ENCODE results near the gene PRKN. TPM values are rescaled to one million over a fixed set of nuclear protein-coding genes. Genes with fewer than 3 reads are reported as not detected.

The PRKN gene
- total RNA-seq, 6 experiments from 2014 or later: 0.32 TPM; not detected in 5

- H3K4me3 Mint-ChIP-seq: no peak overlapping the region
- no peak for DNase-seq
- peaks cover 7% of the 10 kb centered on the region for H3K4me1 Mint-ChIP-seq (ENCODE audit: low read depth)
- H3K27me3 Mint-ChIP-seq (ENCODE audit: insufficient read depth): peaks cover 3% of the 10 kb centered on the region
- peaks cover 22% of the 10 kb centered on the region for H3K9me3 Mint-ChIP-seq
- no peak overlapping the region for H3K27ac Mint-ChIP-seq
- no peak for TF ChIP-seq CTCF (IDR thresholded peaks at IDR 0.05)
- H3K36me3 Mint-ChIP-seq (ENCODE audit: low read depth): peaks cover 6% of the 10 kb centered on the region
These were observed 1361.2 kb downstream of the PRKN start for GRCh38 chr6:161366301-161366923.

- Mint-ChIP-seq H3K27me3 (ENCODE audit: insufficient read depth) (peaks cover 7% of the 10 kb centered on the region), H3K4me1 (ENCODE audit: low read depth) (peaks cover 13% of the 10 kb centered on the region), H3K27ac (no peak overlapping the region), H3K36me3 (ENCODE audit: low read depth) (peaks cover 10% of the 10 kb centered on the region), H3K4me3 (no peak overlapping the region), H3K9me3 (peaks cover 26% of the 10 kb centered on the region)
- no peak for TF ChIP-seq CTCF (IDR thresholded peaks at IDR 0.05)
- no peak for DNase-seq
These were observed 1361.9 kb downstream of the PRKN start for GRCh38 chr6:161365633-161366032.

- Mint-ChIP-seq H3K36me3 (ENCODE audit: low read depth) (peaks cover 10% of the 10 kb centered on the region), H3K9me3 (peaks cover 26% of the 10 kb centered on the region), H3K4me1 (ENCODE audit: low read depth) (peaks cover 19% of the 10 kb centered on the region), H3K27me3 (ENCODE audit: insufficient read depth) (peaks cover 7% of the 10 kb centered on the region), H3K27ac (no peak overlapping the region), H3K4me3 (no peak overlapping the region)
- no peak for TF ChIP-seq CTCF (IDR thresholded peaks at IDR 0.05)
- no peak for DNase-seq
These were observed 1364.3 kb downstream of the PRKN start for GRCh38 chr6:161363286-161363685.

- Mint-ChIP-seq H3K4me1 (ENCODE audit: low read depth) (peaks cover 19% of the 10 kb centered on the region), H3K4me3 (no peak overlapping the region), H3K36me3 (ENCODE audit: low read depth) (peaks cover 10% of the 10 kb centered on the region), H3K27me3 (ENCODE audit: insufficient read depth) (peaks cover 7% of the 10 kb centered on the region), H3K27ac (no peak overlapping the region), H3K9me3 (peaks cover 26% of the 10 kb centered on the region)
- no peak for TF ChIP-seq CTCF (IDR thresholded peaks at IDR 0.05)
- DNase-seq: no peak
These were observed 1365.3 kb downstream of the PRKN start for GRCh38 chr6:161362266-161362665.

- Mint-ChIP-seq H3K27ac (no peak overlapping the region), H3K4me1 (ENCODE audit: low read depth) (peaks cover 23% of the 10 kb centered on the region), H3K27me3 (ENCODE audit: insufficient read depth) (peaks cover 7% of the 10 kb centered on the region), H3K4me3 (no peak overlapping the region), H3K36me3 (ENCODE audit: low read depth) (peaks cover 10% of the 10 kb centered on the region), H3K9me3 (peaks cover 26% of the 10 kb centered on the region)
- no peak for TF ChIP-seq CTCF (IDR thresholded peaks at IDR 0.05)
- DNase-seq: no peak
These were observed 1366.0 kb downstream of the PRKN start for GRCh38 chr6:161361529-161361928.
